Measurements from ENCODE around the gene IFRD2. TPM values are rescaled to one million over a fixed set of nuclear protein-coding genes. Genes with fewer than 3 reads are reported as not detected.

IFRD2 gene
- total and polyA plus RNA-seq, 2 of the 13 experiments (the other 11 are each of a cell fraction or from before 2014, with no cell fraction given) = 32.8 to 96.1 TPM

- TF ChIP-seq TRIM22 (IDR thresholded peaks at IDR 0.05) = no peak
- peak; percentile 78 for TF ChIP-seq CBFB (CRISPR knock-in tag; IDR thresholded peaks at IDR 0.05)
- peak in 1 of 2 experiments; percentile 79; a peak in 2 of 4 replicates for TF ChIP-seq POLR2A (IDR thresholded peaks at IDR 0.05; ENCODE audit: insufficient read depth in 1 of 2, low read depth in 2 of 2, low read length in 2 of 2)
- TF ChIP-seq HOXA5 (CRISPR knock-in tag; IDR thresholded peaks at IDR 0.05) = peak; percentile 24; the same call in 1 of the 2 replicates
- TF ChIP-seq ZNF766 (CRISPR knock-in tag; IDR thresholded peaks at IDR 0.05; ENCODE audit: borderline replicate concordance) = 0 out of 2 replicates have a peak, but pooled peaks have one; percentile 14
- TF ChIP-seq THYN1 (CRISPR knock-in tag; IDR thresholded peaks at IDR 0.05; ENCODE audit: borderline replicate concordance, low read depth) = no peak
- TF ChIP-seq KDM4B (CRISPR knock-in tag; IDR thresholded peaks at IDR 0.05) = no peak
- TF ChIP-seq NFYC (CRISPR knock-in tag; IDR thresholded peaks at IDR 0.05) = no peak
- TF ChIP-seq ZNF556 (CRISPR knock-in tag; IDR thresholded peaks at IDR 0.05; ENCODE audit: borderline replicate concordance) = no peak; the same call in 1 of the 2 replicates
- TF ChIP-seq ZNF253 (CRISPR knock-in tag; IDR thresholded peaks at IDR 0.05; ENCODE audit: borderline replicate concordance) = peak; percentile 63; the same call in 1 of the 2 replicates
- peak; percentile 74; the same call in 1 of the 3 replicates for TF ChIP-seq MXI1 (IDR thresholded peaks at IDR 0.05; ENCODE audit: borderline replicate concordance, low read depth, low read length)
- peak; percentile 77; the same call in 1 of the 2 replicates for TF ChIP-seq ERF (CRISPR knock-in tag; IDR thresholded peaks at IDR 0.05)
- TF ChIP-seq HOXA3 (CRISPR knock-in tag; IDR thresholded peaks at IDR 0.05) = peak; percentile 14; the same call in 1 of the 2 replicates
- no peak; the same call in 1 of the 2 replicates for TF ChIP-seq ZBTB42 (CRISPR knock-in tag; IDR thresholded peaks at IDR 0.05)
- peak; percentile 58 for TF ChIP-seq HDAC1 (CRISPR knock-in tag; IDR thresholded peaks at IDR 0.05)
- TF ChIP-seq ZNF776 (CRISPR knock-in tag; IDR thresholded peaks at IDR 0.05) = peak; percentile 15; the same call in 1 of the 2 replicates
- peak; percentile 85; the same call in 1 of the 2 replicates for TF ChIP-seq ZNF550 (CRISPR knock-in tag; IDR thresholded peaks at IDR 0.05; ENCODE audit: borderline replicate concordance)
- TF ChIP-seq SP2 (CRISPR knock-in tag; IDR thresholded peaks at IDR 0.05) = no peak; the same call in 1 of the 2 replicates
- TF ChIP-seq ZBTB38 (CRISPR knock-in tag; IDR thresholded peaks at IDR 0.05) = peak; percentile 76; the same call in 1 of the 2 replicates
- no peak for TF ChIP-seq ZFP41 (CRISPR knock-in tag; IDR thresholded peaks at IDR 0.05; ENCODE audit: borderline replicate concordance)
- no peak; the same call in 1 of the 2 replicates for TF ChIP-seq TP53 (CRISPR knock-in tag; conservative IDR thresholded peaks at IDR 0.05)
- TF ChIP-seq NCOA5 (CRISPR knock-in tag; IDR thresholded peaks at IDR 0.05) = no peak
- peak; percentile 7; the same call in 1 of the 2 replicates for TF ChIP-seq POGZ (CRISPR knock-in tag; IDR thresholded peaks at IDR 0.05)
- no peak for TF ChIP-seq USF2 (IDR thresholded peaks at IDR 0.05; ENCODE audit: low read depth, low read length)
- peak; percentile 40; the same call in 1 of the 2 replicates for TF ChIP-seq USF2 (CRISPR knock-in tag; IDR thresholded peaks at IDR 0.05; ENCODE audit: borderline replicate concordance)
- TF ChIP-seq ZNF572 (CRISPR knock-in tag; IDR thresholded peaks at IDR 0.05) = no peak
- TF ChIP-seq KDM2A (CRISPR knock-in tag; IDR thresholded peaks at IDR 0.05; ENCODE audit: borderline replicate concordance, low read depth) = peak; percentile 100
- TF ChIP-seq STAT5B (CRISPR knock-in tag; IDR thresholded peaks at IDR 0.05) = no peak
- TF ChIP-seq RBM39 (IDR thresholded peaks at IDR 0.05; ENCODE audit: low read depth, low read length, poor library complexity, severe bottlenecking) = no peak
These were observed 6.8 kb upstream of the IFRD2 start, which contains the start of the genes HYAL3 and NAA80 (continued) for GRCh38 chr3:50298836-50299637.

Data from HepG2 (cell line).